HEK293 (cell line): ENCODE data around the gene RNF148.

Experiments used
- CTCF ChIA-PET: fragments of 350-600 bp; formaldehyde crosslinking; extraction: SDS; loops from one replicate; lab custom pipeline; 2021; ENCODE audit warnings: antibody characterized with exemption; lab: Yijun Ruan, JAX
- POLR2A ChIA-PET: fragments of 300-600 bp; formaldehyde crosslinking; extraction: SDS; loops from one replicate; lab custom pipeline; 2020; ENCODE audit warnings: antibody characterized with exemption, inconsistent platforms; lab: Yijun Ruan, JAX
- H3K27ac ChIP-seq: fragments of 200-500 bp; sonication (Bioruptor generic); 2 replicates; pipeline ENCODE4 v1.5.1; 2014; ENCODE audit warnings: low read depth, low read length, control low read depth, inconsistent platforms; ENCODE audit errors: extremely low read depth
- H3K36me3 ChIP-seq, 2 experiments: fragments of 200-500 bp in 1 of 2; sonication (Bioruptor generic) in 1 of 2; 1 replicate in 1 of 2; 2 replicates in 1 of 2; pipeline ENCODE4 v1.5.1; 2014 to 2017; ENCODE audit warnings: inconsistent platforms in 2 of 2, low read length in 2 of 2; ENCODE audit not compliant: control insufficient read depth in 2 of 2, insufficient read depth in 1 of 2
- H3K4me1 ChIP-seq: fragments of 200-500 bp; sonication (Bioruptor generic); 2 replicates; pipeline ENCODE4 v1.5.1; 2014; ENCODE audit warnings: mild to moderate bottlenecking, low read length, inconsistent platforms; ENCODE audit not compliant: control insufficient read depth, insufficient read depth
- H3K4me3 ChIP-seq: 2 replicates; pipeline ENCODE4 v1.5.1; 2011; ENCODE audit warnings: low read depth, mild to moderate bottlenecking, control low read depth, low read length, moderate library complexity
- H3K9me3 ChIP-seq: fragments of 200-500 bp; sonication (Bioruptor generic); 2 replicates; pipeline ENCODE4 v1.5.1; 2014; ENCODE audit warnings: low read depth, low read length, inconsistent platforms; ENCODE audit not compliant: control insufficient read depth, insufficient read depth
- EGR2 ChIP-seq: fragments of 450-650 bp; formaldehyde crosslinking; IDR thresholded peaks from 2 replicates; pipeline ENCODE4 v1.5.1; 2016; ENCODE audit warnings: low read depth, missing biosample characterization, missing genetic modification characterization
- OSR2 ChIP-seq: fragments of 450-650 bp; formaldehyde crosslinking; IDR thresholded peaks from 2 replicates; pipeline ENCODE4 v1.5.1; 2016; ENCODE audit warnings: missing biosample characterization, missing genetic modification characterization
- REPIN1 ChIP-seq: fragments of 450-650 bp; formaldehyde crosslinking; IDR thresholded peaks from 2 replicates; pipeline ENCODE4 v1.5.1; 2017; ENCODE audit warnings: missing biosample characterization, missing genetic modification characterization, low read depth
- SP2 ChIP-seq: fragments of 450-650 bp; formaldehyde crosslinking; IDR thresholded peaks from 2 replicates; pipeline ENCODE4 v1.5.1; 2016; ENCODE audit warnings: missing biosample characterization, missing genetic modification characterization
- YY2 ChIP-seq: fragments of 450-650 bp; formaldehyde crosslinking; IDR thresholded peaks from 2 replicates; pipeline ENCODE4 v1.5.1; 2016; ENCODE audit warnings: missing biosample characterization, missing genetic modification characterization
- ZIC2 ChIP-seq: fragments of 450-650 bp; formaldehyde crosslinking; IDR thresholded peaks from 2 replicates; pipeline ENCODE4 v1.5.1; 2016; ENCODE audit warnings: missing biosample characterization, missing genetic modification characterization
- ZNF133 ChIP-seq: fragments of 450-650 bp; formaldehyde crosslinking; IDR thresholded peaks from 2 replicates; pipeline ENCODE4 v1.5.1; 2016; ENCODE audit warnings: missing biosample characterization, missing genetic modification characterization
- ZNF341 ChIP-seq: fragments of 450-650 bp; formaldehyde crosslinking; IDR thresholded peaks from 2 replicates; pipeline ENCODE4; 2016; ENCODE audit warnings: low read depth, missing biosample characterization, missing genetic modification characterization
- ZNF350 ChIP-seq: fragments of 450-650 bp; formaldehyde crosslinking; IDR thresholded peaks from 2 replicates; pipeline ENCODE4 v1.5.0; 2017; ENCODE audit warnings: missing biosample characterization, mild to moderate bottlenecking, missing genetic modification characterization
- ZNF571 ChIP-seq: fragments of 450-650 bp; formaldehyde crosslinking; IDR thresholded peaks from 2 replicates; pipeline ENCODE4 v1.5.0; 2017; ENCODE audit warnings: missing biosample characterization, missing genetic modification characterization
- ZNF600 ChIP-seq: fragments of 450-650 bp; formaldehyde crosslinking; IDR thresholded peaks from 2 replicates; pipeline ENCODE4 v1.5.1; 2016; ENCODE audit warnings: missing biosample characterization, missing genetic modification characterization
- ZNF626 ChIP-seq: fragments of 450-650 bp; sonication (Bioruptor Pico); formaldehyde crosslinking; IDR thresholded peaks from 2 replicates; pipeline ENCODE4 v1.5.1; 2018; ENCODE audit warnings: missing biosample characterization, missing genetic modification characterization, inconsistent platforms
- ZNF629 ChIP-seq: fragments of 450-650 bp; formaldehyde crosslinking; IDR thresholded peaks from 2 replicates; pipeline ENCODE4 v1.5.1; 2017; ENCODE audit warnings: missing biosample characterization, missing genetic modification characterization
- ZNF664 ChIP-seq: fragments of 450-650 bp; formaldehyde crosslinking; IDR thresholded peaks from 2 replicates; pipeline ENCODE4 v1.5.1; 2016; ENCODE audit warnings: missing biosample characterization, missing genetic modification characterization
- TF ChIP-seq, protein P1 (sequence below): fragments of 450-650 bp; formaldehyde crosslinking; IDR thresholded peaks from 2 replicates; pipeline ENCODE4 v1.5.1; 2016; ENCODE audit warnings: missing biosample characterization, missing genetic modification characterization
- TF ChIP-seq, protein P2 (sequence below): fragments of 450-650 bp; formaldehyde crosslinking; IDR thresholded peaks from 2 replicates; pipeline ENCODE4 v1.5.1; 2016; ENCODE audit warnings: missing biosample characterization, missing genetic modification characterization
- TF ChIP-seq, protein P3 (sequence below): fragments of 450-650 bp; formaldehyde crosslinking; IDR thresholded peaks from 2 replicates; pipeline ENCODE4 v1.5.1; 2016; ENCODE audit warnings: missing biosample characterization, missing genetic modification characterization
- TF ChIP-seq, protein P4 (sequence below): fragments of 450-650 bp; formaldehyde crosslinking; IDR thresholded peaks from 2 replicates; pipeline ENCODE4; 2016; ENCODE audit warnings: missing biosample characterization, missing genetic modification characterization
- TF ChIP-seq, protein P5 (sequence below): fragments of 450-650 bp; formaldehyde crosslinking; IDR thresholded peaks from 2 replicates; pipeline ENCODE4 v1.5.1; 2017; ENCODE audit warnings: missing biosample characterization, missing genetic modification characterization
- TF ChIP-seq, protein P6 (sequence below): fragments of 450-650 bp; formaldehyde crosslinking; IDR thresholded peaks from 2 replicates; pipeline ENCODE4 v1.5.1; 2016; ENCODE audit warnings: missing biosample characterization, missing genetic modification characterization

RNF148 gene, protein sequence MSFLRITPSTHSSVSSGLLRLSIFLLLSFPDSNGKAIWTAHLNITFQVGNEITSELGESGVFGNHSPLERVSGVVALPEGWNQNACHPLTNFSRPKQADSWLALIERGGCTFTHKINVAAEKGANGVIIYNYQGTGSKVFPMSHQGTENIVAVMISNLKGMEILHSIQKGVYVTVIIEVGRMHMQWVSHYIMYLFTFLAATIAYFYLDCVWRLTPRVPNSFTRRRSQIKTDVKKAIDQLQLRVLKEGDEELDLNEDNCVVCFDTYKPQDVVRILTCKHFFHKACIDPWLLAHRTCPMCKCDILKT

DNA sequence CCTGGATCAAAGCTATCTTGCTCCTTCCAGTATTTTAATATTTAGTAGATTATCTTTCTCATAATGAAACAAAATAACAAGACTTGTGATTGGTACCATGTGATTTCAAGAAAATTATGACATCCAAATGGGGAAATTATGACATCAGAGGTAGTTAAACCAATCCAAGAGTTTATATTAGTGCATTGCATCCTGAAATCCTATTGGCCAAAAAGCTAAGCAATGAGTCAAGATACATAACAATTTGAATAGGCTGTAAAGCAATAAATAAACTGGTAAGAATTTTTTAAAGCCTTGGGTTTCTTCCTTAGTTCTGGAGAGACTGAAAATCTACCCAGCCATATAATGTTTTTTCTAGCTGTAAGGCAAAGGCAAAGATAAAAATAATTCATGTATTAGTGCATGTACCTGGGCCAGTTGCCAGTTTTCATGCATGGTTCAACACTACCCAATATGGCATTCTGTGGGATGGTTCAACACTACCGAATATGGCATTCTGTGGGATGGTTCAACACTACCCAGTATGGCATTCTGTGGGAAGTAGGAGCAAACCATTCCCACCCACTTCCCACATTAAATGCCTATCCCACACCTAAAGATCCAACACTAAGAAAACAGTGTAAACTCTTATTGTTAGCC is at the start of gene RNF148:
TSS of gene RNF148 (minus strand) at position 51 of the 639 bp plus-strand sequence. CDS start 172 bp downstream, outside the sequence.
- POLR2A ChIA-PET, result no interaction called here
- Histone ChIP-seq H3K27ac (no peak within 1 kb of the TSS), H3K9me3 (no peaks in the 10 kb centered on the region), H3K4me1 (no peaks in the 10 kb centered on the region), H3K4me3 (no peak within 1 kb of the TSS), H3K36me3 (no peaks in the 10 kb centered on the region)
- TF ChIP-seq ZNF350 (tag by site-specific recombination) (no peak), ZNF133 (tag by site-specific recombination) (no peak), EGR2 (tag by site-specific recombination) (peak; percentile 62)
- CTCF ChIA-PET, result no interaction called here

DNA sequence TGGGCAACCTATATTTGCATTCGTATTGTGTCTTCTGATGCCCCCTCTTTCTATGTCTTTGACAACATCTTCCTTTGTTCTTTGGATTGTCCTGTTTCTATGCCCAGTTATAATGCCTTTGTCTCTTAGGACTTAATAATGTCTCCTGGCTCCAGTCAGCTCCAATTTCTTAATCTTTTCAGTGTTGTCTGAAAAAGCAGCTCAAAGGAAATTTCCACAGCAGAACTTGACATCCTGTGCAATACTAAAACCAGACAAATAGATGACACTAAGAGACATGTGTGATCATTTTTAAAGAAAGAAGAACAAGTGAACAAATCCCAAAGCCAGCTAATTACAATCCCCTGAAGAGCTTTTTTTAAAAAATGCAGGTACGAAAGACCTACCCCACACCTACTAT is 47.7 kb upstream of the RNF148 start:
- TF ChIP-seq, protein P1, sequence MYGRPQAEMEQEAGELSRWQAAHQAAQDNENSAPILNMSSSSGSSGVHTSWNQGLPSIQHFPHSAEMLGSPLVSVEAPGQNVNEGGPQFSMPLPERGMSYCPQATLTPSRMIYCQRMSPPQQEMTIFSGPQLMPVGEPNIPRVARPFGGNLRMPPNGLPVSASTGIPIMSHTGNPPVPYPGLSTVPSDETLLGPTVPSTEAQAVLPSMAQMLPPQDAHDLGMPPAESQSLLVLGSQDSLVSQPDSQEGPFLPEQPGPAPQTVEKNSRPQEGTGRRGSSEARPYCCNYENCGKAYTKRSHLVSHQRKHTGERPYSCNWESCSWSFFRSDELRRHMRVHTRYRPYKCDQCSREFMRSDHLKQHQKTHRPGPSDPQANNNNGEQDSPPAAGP (tag by site-specific recombination), result no peak
- TF ChIP-seq ZNF571 (tag by site-specific recombination) (no peak), ZNF600 (tag by site-specific recombination) (no peak), ZNF629 (tag by site-specific recombination) (no peak), ZIC2 (tag by site-specific recombination) (no peak), ZNF664 (no peak), ZNF341 (no peak), SP2 (no peak), ZNF626 (tag by site-specific recombination) (no peak), OSR2 (tag by site-specific recombination) (no peak), REPIN1 (no peak), YY2 (tag by site-specific recombination) (no peak)
- TF ChIP-seq, protein P2, sequence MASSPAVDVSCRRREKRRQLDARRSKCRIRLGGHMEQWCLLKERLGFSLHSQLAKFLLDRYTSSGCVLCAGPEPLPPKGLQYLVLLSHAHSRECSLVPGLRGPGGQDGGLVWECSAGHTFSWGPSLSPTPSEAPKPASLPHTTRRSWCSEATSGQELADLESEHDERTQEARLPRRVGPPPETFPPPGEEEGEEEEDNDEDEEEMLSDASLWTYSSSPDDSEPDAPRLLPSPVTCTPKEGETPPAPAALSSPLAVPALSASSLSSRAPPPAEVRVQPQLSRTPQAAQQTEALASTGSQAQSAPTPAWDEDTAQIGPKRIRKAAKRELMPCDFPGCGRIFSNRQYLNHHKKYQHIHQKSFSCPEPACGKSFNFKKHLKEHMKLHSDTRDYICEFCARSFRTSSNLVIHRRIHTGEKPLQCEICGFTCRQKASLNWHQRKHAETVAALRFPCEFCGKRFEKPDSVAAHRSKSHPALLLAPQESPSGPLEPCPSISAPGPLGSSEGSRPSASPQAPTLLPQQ (tag by site-specific recombination), result no peak
- TF ChIP-seq, protein P3, sequence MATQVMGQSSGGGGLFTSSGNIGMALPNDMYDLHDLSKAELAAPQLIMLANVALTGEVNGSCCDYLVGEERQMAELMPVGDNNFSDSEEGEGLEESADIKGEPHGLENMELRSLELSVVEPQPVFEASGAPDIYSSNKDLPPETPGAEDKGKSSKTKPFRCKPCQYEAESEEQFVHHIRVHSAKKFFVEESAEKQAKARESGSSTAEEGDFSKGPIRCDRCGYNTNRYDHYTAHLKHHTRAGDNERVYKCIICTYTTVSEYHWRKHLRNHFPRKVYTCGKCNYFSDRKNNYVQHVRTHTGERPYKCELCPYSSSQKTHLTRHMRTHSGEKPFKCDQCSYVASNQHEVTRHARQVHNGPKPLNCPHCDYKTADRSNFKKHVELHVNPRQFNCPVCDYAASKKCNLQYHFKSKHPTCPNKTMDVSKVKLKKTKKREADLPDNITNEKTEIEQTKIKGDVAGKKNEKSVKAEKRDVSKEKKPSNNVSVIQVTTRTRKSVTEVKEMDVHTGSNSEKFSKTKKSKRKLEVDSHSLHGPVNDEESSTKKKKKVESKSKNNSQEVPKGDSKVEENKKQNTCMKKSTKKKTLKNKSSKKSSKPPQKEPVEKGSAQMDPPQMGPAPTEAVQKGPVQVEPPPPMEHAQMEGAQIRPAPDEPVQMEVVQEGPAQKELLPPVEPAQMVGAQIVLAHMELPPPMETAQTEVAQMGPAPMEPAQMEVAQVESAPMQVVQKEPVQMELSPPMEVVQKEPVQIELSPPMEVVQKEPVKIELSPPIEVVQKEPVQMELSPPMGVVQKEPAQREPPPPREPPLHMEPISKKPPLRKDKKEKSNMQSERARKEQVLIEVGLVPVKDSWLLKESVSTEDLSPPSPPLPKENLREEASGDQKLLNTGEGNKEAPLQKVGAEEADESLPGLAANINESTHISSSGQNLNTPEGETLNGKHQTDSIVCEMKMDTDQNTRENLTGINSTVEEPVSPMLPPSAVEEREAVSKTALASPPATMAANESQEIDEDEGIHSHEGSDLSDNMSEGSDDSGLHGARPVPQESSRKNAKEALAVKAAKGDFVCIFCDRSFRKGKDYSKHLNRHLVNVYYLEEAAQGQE (tag by site-specific recombination), result no peak
- TF ChIP-seq, protein P4, sequence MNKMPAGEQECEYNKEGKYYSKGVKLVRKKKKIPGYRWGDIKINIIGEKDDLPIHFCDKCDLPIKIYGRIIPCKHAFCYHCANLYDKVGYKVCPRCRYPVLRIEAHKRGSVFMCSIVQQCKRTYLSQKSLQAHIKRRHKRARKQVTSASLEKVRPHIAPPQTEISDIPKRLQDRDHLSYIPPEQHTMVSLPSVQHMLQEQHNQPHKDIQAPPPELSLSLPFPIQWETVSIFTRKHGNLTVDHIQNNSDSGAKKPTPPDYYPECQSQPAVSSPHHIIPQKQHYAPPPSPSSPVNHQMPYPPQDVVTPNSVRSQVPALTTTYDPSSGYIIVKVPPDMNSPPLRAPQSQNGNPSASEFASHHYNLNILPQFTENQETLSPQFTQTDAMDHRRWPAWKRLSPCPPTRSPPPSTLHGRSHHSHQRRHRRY, result no peak
- TF ChIP-seq, protein P5, sequence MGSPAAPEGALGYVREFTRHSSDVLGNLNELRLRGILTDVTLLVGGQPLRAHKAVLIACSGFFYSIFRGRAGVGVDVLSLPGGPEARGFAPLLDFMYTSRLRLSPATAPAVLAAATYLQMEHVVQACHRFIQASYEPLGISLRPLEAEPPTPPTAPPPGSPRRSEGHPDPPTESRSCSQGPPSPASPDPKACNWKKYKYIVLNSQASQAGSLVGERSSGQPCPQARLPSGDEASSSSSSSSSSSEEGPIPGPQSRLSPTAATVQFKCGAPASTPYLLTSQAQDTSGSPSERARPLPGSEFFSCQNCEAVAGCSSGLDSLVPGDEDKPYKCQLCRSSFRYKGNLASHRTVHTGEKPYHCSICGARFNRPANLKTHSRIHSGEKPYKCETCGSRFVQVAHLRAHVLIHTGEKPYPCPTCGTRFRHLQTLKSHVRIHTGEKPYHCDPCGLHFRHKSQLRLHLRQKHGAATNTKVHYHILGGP, result no peak
- TF ChIP-seq, protein P6, sequence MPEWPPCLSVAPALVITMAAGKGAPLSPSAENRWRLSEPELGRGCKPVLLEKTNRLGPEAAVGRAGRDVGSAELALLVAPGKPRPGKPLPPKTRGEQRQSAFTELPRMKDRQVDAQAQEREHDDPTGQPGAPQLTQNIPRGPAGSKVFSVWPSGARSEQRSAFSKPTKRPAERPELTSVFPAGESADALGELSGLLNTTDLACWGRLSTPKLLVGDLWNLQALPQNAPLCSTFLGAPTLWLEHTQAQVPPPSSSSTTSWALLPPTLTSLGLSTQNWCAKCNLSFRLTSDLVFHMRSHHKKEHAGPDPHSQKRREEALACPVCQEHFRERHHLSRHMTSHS, result no peak
- no peak overlapping the region for H3K27ac ChIP-seq
- ChIA-PET POLR2A (no interaction called here), CTCF (no interaction called here)
- no peak overlapping the region for H3K4me3 ChIP-seq
- H3K9me3 ChIP-seq, result no peaks in the 10 kb centered on the region
- no peaks in the 10 kb centered on the region for H3K4me1 ChIP-seq
- H3K36me3 ChIP-seq, result no peaks in the 10 kb centered on the region
